ENCODE measurements around the gene FTHL17. TPM values are rescaled to one million over a fixed set of nuclear protein-coding genes. Genes with fewer than 3 reads are reported as not detected.

The FTHL17 gene
- not detected for total RNA-seq

DNA sequence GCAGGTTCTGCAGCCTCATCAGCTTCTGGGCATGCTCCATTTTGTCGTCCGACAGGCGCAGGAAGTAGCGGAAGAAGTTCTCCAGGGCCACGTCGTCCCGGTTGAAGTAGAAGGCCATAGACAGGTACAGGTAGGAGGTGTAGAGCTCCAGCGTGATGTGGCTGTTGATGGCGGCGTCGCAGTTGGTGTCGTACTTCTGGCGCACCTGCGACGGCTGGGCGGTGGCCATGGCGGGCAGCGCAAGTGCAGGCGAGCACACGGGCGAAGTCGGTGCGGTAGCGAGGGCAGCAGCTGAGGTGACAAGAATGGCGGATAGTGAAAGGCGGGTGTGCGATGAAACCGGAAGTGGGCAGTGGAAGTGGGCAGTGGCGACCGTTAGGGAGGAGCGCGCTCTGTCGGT, at the start of gene FTHL17:
Gene FTHL17, minus strand, starts transcription at position 317 of the 400 bp plus-strand sequence. Its CDS starts 88 bp downstream, at position 229.
- no peak within 1 kb of the TSS for H3K9ac ChIP-seq (ENCODE audit: low read depth in 1 of 3, low read length in 3 of 3)
- no peaks in the 10 kb centered on the region for H3K4me1 ChIP-seq (ENCODE audit: control insufficient read depth in 3 of 3, insufficient read depth in 3 of 3, low read length in 3 of 3)
- no peaks in the 10 kb centered on the region for H3K36me3 ChIP-seq (ENCODE audit: control insufficient read depth in 3 of 3, insufficient read depth in 3 of 3, low read length in 3 of 3)
- H3K4me3 ChIP-seq (ENCODE audit: low read length in 3 of 3) = no peak within 1 kb of the TSS
- H3K27me3 ChIP-seq (ENCODE audit: control insufficient read depth in 3 of 3, insufficient read depth in 3 of 3, low read length in 3 of 3) = no peaks in the 10 kb centered on the region
- H3K27ac ChIP-seq (ENCODE audit: low read depth, low read length) = no peak within 1 kb of the TSS
- H3K9me3 ChIP-seq (ENCODE audit: control insufficient read depth in 3 of 3, low read length in 3 of 3) = no peaks in the 10 kb centered on the region

DNA sequence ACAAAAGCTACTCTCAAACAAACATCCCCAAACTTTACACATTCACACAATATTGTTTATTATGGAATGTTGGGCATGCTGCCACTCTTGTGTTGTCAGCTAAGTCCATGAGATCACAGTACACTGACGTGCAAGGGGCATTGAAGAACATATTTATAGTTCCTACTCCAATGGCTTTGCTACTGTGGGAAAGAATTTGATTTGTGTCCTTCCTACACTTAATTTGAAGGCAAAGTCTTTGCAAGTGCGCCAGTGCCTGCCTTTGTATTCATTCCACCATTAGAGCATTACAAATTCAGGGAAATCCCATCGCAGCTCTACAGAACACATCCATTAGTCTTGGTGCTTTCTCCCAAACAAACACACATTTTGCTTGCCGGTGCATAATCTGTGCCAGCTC, 45.4 kb upstream of the FTHL17 start:
- Histone ChIP-seq H3K4me1 (ENCODE audit: control insufficient read depth in 3 of 3, insufficient read depth in 3 of 3, low read length in 3 of 3) (no peaks in the 10 kb centered on the region), H3K27me3 (ENCODE audit: control insufficient read depth in 3 of 3, insufficient read depth in 3 of 3, low read length in 3 of 3) (peaks cover 0 to 5% (median 0%) of the 10 kb centered on the region in 3 donors), H3K36me3 (ENCODE audit: control insufficient read depth in 3 of 3, insufficient read depth in 3 of 3, low read length in 3 of 3) (peaks cover 0 to 4% (median 0%) of the 10 kb centered on the region in 3 donors), H3K9me3 (ENCODE audit: control insufficient read depth in 3 of 3, low read length in 3 of 3) (no peaks in the 10 kb centered on the region), H3K27ac (ENCODE audit: low read depth, low read length) (no peak overlapping the region), H3K9ac (ENCODE audit: low read depth in 1 of 3, low read length in 3 of 3) (no peak overlapping the region), H3K4me3 (ENCODE audit: low read length in 3 of 3) (no peak overlapping the region)

DNA sequence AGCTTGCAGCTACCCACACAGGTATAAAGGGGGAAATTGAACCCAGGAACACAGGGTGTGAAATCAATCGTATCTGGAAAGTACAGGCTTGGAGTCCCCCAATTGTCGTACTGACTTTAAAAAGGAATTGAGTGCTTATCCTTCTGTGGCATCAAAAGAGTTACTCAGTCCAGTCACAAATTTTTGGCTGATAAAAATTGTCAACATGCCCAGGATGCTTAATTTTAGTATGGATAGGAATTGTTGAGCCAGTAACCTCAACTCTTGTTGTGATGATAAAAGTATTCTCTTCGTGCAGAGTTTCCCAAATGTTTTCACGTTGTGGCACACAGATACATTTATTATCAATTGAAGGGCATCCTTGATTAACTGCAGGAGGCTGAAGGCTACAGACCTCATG, 43.6 kb upstream of the FTHL17 start:
- no peak overlapping the region for H3K27ac ChIP-seq (ENCODE audit: low read depth, low read length)
- no peaks in the 10 kb centered on the region for H3K4me1 ChIP-seq (ENCODE audit: control insufficient read depth in 3 of 3, insufficient read depth in 3 of 3, low read length in 3 of 3)
- H3K4me3 ChIP-seq (ENCODE audit: low read length in 3 of 3) = no peak overlapping the region
- H3K27me3 ChIP-seq (ENCODE audit: control insufficient read depth in 3 of 3, insufficient read depth in 3 of 3, low read length in 3 of 3) = peaks cover 0 to 5% (median 0%) of the 10 kb centered on the region in 3 donors
- no peak overlapping the region for H3K9ac ChIP-seq (ENCODE audit: low read depth in 1 of 3, low read length in 3 of 3)
- no peaks in the 10 kb centered on the region for H3K9me3 ChIP-seq (ENCODE audit: control insufficient read depth in 3 of 3, low read length in 3 of 3)
- H3K36me3 ChIP-seq (ENCODE audit: control insufficient read depth in 3 of 3, insufficient read depth in 3 of 3, low read length in 3 of 3) = no peaks in the 10 kb centered on the region

DNA sequence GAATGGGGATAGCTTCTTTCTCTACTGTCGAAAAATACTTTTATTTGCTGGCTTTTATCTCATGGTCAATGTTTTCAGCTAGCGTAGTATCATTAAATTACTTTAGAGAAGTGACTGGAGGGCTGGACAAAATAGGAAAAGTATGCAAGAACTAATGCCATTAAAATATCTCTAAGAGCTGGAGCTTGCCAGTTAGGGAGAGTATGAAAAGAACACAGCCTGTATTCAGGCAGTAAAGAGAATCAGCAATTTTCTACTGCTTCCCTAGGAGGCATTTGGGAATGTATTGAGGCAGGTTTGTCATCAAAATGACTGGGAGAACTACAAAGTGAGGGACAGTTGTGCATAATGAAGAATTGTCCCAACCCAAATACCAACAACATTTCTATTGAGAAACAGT, 43.0 kb upstream of the FTHL17 start:
- Histone ChIP-seq H3K9ac (ENCODE audit: low read depth in 1 of 3, low read length in 3 of 3) (no peak overlapping the region), H3K27ac (ENCODE audit: low read depth, low read length) (no peak overlapping the region), H3K9me3 (ENCODE audit: control insufficient read depth in 3 of 3, low read length in 3 of 3) (no peaks in the 10 kb centered on the region), H3K36me3 (ENCODE audit: control insufficient read depth in 3 of 3, insufficient read depth in 3 of 3, low read length in 3 of 3) (no peaks in the 10 kb centered on the region), H3K4me3 (ENCODE audit: low read length in 3 of 3) (no peak overlapping the region), H3K27me3 (ENCODE audit: control insufficient read depth in 3 of 3, insufficient read depth in 3 of 3, low read length in 3 of 3) (peaks cover 0 to 5% (median 0%) of the 10 kb centered on the region in 3 donors), H3K4me1 (ENCODE audit: control insufficient read depth in 3 of 3, insufficient read depth in 3 of 3, low read length in 3 of 3) (no peaks in the 10 kb centered on the region)

DNA sequence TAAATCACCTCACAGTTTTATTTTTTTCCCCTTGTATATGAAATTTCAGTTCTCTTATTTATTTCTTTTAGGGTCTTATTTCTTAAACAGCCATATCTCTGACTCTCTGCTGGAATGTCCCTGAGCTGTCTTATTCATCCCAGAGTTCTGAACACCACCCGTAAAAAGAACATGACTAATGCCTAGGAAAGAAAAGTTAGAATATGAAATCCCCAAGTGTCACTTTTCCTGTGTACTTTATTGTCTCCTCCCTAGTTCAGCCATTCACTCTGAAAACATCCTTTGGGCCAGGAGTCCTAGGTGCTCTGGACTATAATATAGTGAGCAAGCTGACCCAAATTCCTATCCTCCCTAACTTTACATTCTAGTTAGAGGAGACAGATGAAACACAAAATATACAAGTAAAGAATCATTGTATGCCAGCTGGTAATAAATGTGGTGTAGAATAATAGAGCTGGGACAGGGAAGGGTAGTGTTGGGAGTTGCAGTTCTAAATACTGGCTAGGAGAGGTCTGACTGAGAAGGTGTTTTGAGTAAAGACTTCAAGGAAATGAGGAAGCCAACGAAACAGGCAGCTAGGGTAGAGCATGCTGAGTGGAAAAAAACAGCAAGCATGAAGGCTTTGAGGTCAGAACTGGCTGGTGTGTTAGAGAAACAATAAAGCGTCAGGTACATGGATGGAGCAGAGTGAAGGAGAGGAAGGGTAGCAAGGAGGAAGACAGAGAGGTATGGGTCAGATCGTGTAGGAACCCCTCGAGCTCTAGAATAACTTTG, 40.6 kb upstream of the FTHL17 start:
- Histone ChIP-seq H3K9ac (ENCODE audit: low read depth in 1 of 3, low read length in 3 of 3) (no peak overlapping the region), H3K4me1 (ENCODE audit: control insufficient read depth in 3 of 3, insufficient read depth in 3 of 3, low read length in 3 of 3) (no peaks in the 10 kb centered on the region), H3K4me3 (ENCODE audit: low read length in 3 of 3) (no peak overlapping the region), H3K9me3 (ENCODE audit: control insufficient read depth in 3 of 3, low read length in 3 of 3) (no peaks in the 10 kb centered on the region), H3K36me3 (ENCODE audit: control insufficient read depth in 3 of 3, insufficient read depth in 3 of 3, low read length in 3 of 3) (no peaks in the 10 kb centered on the region), H3K27me3 (ENCODE audit: control insufficient read depth in 3 of 3, insufficient read depth in 3 of 3, low read length in 3 of 3) (peaks cover 0 to 5% (median 0%) of the 10 kb centered on the region in 3 donors), H3K27ac (ENCODE audit: low read depth, low read length) (no peak overlapping the region)

DNA sequence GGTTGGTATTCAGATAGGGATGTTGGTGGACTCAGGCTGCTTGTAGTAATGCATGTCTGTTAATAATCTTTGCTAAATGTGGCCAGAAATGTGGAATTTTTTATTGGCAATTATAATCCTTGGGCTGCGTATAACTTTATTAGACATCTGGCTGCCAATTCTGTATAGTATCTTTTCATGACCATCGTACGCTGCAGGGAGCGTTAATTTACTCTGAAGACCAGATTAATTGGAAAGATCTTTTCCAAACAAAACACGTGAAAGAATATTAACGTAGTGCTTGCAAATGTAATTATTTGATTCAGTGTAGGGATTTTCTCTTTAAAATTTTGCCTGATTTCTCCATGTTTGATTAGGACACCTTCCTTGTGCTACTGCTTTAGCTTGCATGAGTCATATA, 38.8 kb upstream of the FTHL17 start:
- no peak overlapping the region for H3K9ac ChIP-seq (ENCODE audit: low read depth in 1 of 3, low read length in 3 of 3)
- H3K4me1 ChIP-seq (ENCODE audit: control insufficient read depth in 3 of 3, insufficient read depth in 3 of 3, low read length in 3 of 3) = no peaks in the 10 kb centered on the region
- H3K27ac ChIP-seq (ENCODE audit: low read depth, low read length) = no peak overlapping the region
- H3K9me3 ChIP-seq (ENCODE audit: control insufficient read depth in 3 of 3, low read length in 3 of 3) = no peaks in the 10 kb centered on the region
- no peaks in the 10 kb centered on the region for H3K36me3 ChIP-seq (ENCODE audit: control insufficient read depth in 3 of 3, insufficient read depth in 3 of 3, low read length in 3 of 3)
- no peak overlapping the region for H3K4me3 ChIP-seq (ENCODE audit: low read length in 3 of 3)
- H3K27me3 ChIP-seq (ENCODE audit: control insufficient read depth in 3 of 3, insufficient read depth in 3 of 3, low read length in 3 of 3) = peaks cover 0 to 5% (median 0%) of the 10 kb centered on the region in 3 donors

DNA sequence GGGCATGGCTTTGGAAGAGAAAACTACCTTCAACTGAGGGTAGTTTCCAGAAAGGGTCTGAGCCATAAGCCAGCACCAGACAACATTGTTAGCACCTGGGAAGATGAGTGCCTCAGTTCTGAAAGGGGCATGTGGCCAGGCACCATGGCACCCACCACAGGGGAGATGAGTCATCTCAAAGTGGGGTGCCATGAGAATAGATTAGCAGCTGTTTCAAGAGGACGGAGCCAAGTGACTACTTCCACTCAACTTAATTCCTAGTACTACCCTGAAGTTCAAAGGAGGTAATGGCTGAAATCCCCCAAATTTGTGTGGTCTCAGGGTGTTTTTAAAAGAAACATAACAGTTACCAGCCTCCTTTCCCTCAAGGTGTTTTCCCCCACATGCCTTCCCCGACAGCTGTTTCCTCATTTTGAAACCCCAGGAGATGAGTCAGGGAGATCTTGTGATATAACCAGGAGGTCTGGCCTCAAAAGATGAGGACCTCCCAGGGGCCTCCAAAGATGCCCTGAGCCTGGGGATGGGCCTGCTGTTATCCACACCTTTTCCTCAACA, 27.8 kb upstream of the FTHL17 start:
- Histone ChIP-seq H3K36me3 (ENCODE audit: control insufficient read depth in 3 of 3, insufficient read depth in 3 of 3, low read length in 3 of 3) (no peaks in the 10 kb centered on the region), H3K9me3 (ENCODE audit: control insufficient read depth in 3 of 3, low read length in 3 of 3) (no peaks in the 10 kb centered on the region), H3K27ac (ENCODE audit: low read depth, low read length) (no peak overlapping the region), H3K4me3 (ENCODE audit: low read length in 3 of 3) (no peak overlapping the region), H3K4me1 (ENCODE audit: control insufficient read depth in 3 of 3, insufficient read depth in 3 of 3, low read length in 3 of 3) (no peaks in the 10 kb centered on the region), H3K27me3 (ENCODE audit: control insufficient read depth in 3 of 3, insufficient read depth in 3 of 3, low read length in 3 of 3) (no peaks in the 10 kb centered on the region), H3K9ac (ENCODE audit: low read depth in 1 of 3, low read length in 3 of 3) (no peak overlapping the region)

DNA sequence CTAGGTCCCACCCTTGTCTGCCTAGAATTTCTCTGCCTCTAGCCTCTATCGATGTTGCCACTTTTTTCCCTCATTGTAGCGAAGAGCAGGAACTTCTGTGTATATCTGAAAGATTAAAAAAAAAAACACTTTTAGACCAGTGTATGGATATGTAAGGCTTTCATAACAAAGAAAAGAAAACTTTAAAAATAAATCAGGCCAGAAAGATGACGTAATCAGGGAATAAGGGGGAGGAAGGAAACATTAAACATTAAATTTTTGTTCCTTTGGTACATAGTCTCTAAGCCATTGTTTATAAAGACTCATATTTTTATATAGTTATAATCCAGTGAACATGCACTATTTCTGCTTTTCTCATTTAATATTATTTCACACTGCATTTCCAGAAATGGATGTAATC, 26.2 kb upstream of the FTHL17 start:
- Histone ChIP-seq H3K27me3 (ENCODE audit: control insufficient read depth in 3 of 3, insufficient read depth in 3 of 3, low read length in 3 of 3) (no peaks in the 10 kb centered on the region), H3K9me3 (ENCODE audit: control insufficient read depth in 3 of 3, low read length in 3 of 3) (no peaks in the 10 kb centered on the region), H3K36me3 (ENCODE audit: control insufficient read depth in 3 of 3, insufficient read depth in 3 of 3, low read length in 3 of 3) (no peaks in the 10 kb centered on the region), H3K4me3 (ENCODE audit: low read length in 3 of 3) (no peak overlapping the region), H3K27ac (ENCODE audit: low read depth, low read length) (no peak overlapping the region), H3K4me1 (ENCODE audit: control insufficient read depth in 3 of 3, insufficient read depth in 3 of 3, low read length in 3 of 3) (no peaks in the 10 kb centered on the region), H3K9ac (ENCODE audit: low read depth in 1 of 3, low read length in 3 of 3) (no peak overlapping the region)

DNA sequence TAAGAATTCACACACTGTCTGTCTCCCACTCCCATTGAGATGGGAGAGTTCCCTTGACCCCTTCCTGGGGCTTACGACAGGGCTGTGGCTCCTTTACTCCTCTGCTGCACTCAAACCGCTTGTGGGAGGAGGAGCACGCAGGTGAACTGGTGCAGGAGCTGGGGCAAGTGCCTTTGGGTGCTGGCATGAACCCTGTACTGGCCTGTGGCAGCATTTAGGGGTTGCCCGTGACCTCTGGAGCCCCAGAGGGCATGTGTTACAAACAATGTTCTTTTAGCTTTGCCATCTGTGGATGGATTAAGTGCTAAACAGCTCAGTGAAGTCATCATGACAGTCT, 21.8 kb upstream of the FTHL17 start:
- H3K4me1 ChIP-seq (ENCODE audit: control insufficient read depth in 3 of 3, insufficient read depth in 3 of 3, low read length in 3 of 3) = no peaks in the 10 kb centered on the region
- no peaks in the 10 kb centered on the region for H3K27me3 ChIP-seq (ENCODE audit: control insufficient read depth in 3 of 3, insufficient read depth in 3 of 3, low read length in 3 of 3)
- H3K9ac ChIP-seq (ENCODE audit: low read depth in 1 of 3, low read length in 3 of 3) = no peak overlapping the region
- no peaks in the 10 kb centered on the region for H3K36me3 ChIP-seq (ENCODE audit: control insufficient read depth in 3 of 3, insufficient read depth in 3 of 3, low read length in 3 of 3)
- H3K4me3 ChIP-seq (ENCODE audit: low read length in 3 of 3) = no peak overlapping the region
- no peaks in the 10 kb centered on the region for H3K9me3 ChIP-seq (ENCODE audit: control insufficient read depth in 3 of 3, low read length in 3 of 3)
- no peak overlapping the region for H3K27ac ChIP-seq (ENCODE audit: low read depth, low read length)

DNA sequence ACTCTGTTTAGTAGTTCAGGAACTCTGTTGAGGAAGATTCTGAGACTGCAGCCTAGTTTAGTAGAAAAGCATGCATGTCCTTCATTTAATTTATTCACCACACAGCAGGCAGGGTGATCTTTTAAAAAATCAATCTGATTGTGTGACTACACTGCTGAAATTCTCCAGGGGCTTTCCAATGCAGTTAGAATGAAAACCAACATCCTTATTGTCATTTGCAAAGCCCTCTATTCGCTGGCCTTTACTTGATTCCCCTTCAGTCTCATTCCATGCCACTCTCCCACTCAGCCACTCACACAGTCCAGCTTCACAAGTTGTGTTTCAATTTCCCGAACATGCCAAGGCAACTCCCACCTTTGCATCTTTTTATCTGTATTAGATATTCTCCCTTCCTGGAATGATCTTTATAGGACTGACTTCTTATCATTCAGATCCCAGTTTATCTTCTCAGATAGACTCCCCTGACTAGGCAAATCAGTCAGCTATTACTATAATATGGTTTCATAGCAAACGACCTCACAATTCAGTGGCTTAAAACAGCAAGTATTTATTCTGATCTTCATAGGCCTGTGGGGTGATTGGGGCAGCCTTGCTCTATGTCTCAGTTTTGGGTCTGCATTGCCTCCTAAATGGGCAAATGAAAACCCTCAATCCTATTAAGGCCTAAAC, 21.3 kb upstream of the FTHL17 start:
- Histone ChIP-seq H3K27me3 (ENCODE audit: control insufficient read depth in 3 of 3, insufficient read depth in 3 of 3, low read length in 3 of 3) (no peaks in the 10 kb centered on the region), H3K4me1 (ENCODE audit: control insufficient read depth in 3 of 3, insufficient read depth in 3 of 3, low read length in 3 of 3) (no peaks in the 10 kb centered on the region), H3K9me3 (ENCODE audit: control insufficient read depth in 3 of 3, low read length in 3 of 3) (no peaks in the 10 kb centered on the region), H3K27ac (ENCODE audit: low read depth, low read length) (no peak overlapping the region), H3K4me3 (ENCODE audit: low read length in 3 of 3) (no peak overlapping the region), H3K9ac (ENCODE audit: low read depth in 1 of 3, low read length in 3 of 3) (no peak overlapping the region), H3K36me3 (ENCODE audit: control insufficient read depth in 3 of 3, insufficient read depth in 3 of 3, low read length in 3 of 3) (no peaks in the 10 kb centered on the region)

All from skeletal muscle tissue (tissue), 4 donors.